HL-60 (cell line): Measurements from ENCODE around the gene SLC16A13.

Experiments
- DNase-seq, 2 experiments: peaks; one replicate each; pipeline ENCODE4 v3.0.0-alpha.2; 2010 to 2020; ENCODE audit warnings: low read depth in 1 of 2, low spot score in 1 of 2
- H3K27ac ChIP-seq: fragments of 250-450 bp; sonication (Bioruptor Pico); replicated peaks from 2 replicates; pipeline ENCODE4 v1.5.1; 2020; ENCODE audit warnings: mild to moderate bottlenecking, moderate library complexity
- H3K27me3 ChIP-seq: fragments of 250-450 bp; sonication (Bioruptor Pico); 2 replicates; pipeline ENCODE4 v1.5.1; 2021; ENCODE audit warnings: mild to moderate bottlenecking, moderate library complexity; ENCODE audit not compliant: insufficient read depth, poor library complexity, severe bottlenecking
- H3K4me3 ChIP-seq: replicated peaks from 2 replicates; pipeline ENCODE4 v1.5.1; 2011; ENCODE audit warnings: mild to moderate bottlenecking, control low read depth, low read length; ENCODE audit not compliant: insufficient read depth
- CTCF ChIP-seq: IDR thresholded peaks from one replicate; pipeline ENCODE4 v1.5.1; 2011; ENCODE audit warnings: low read length, control low read depth, inconsistent platforms; ENCODE audit not compliant: insufficient read depth
- GABPA ChIP-seq: IDR thresholded peaks from 2 replicates; pipeline ENCODE4 v1.6.1; 2012; ENCODE audit warnings: low read depth
- POLR2AphosphoS5 ChIP-seq: IDR thresholded peaks from 2 replicates; pipeline ENCODE4 v1.6.1; 2012; ENCODE audit warnings: low read depth
- REST ChIP-seq: IDR thresholded peaks from 2 replicates; pipeline ENCODE4 v1.6.1; 2012; ENCODE audit warnings: low read depth; ENCODE audit not compliant: insufficient replicate concordance
- SPI1 ChIP-seq: IDR thresholded peaks from 2 replicates; pipeline ENCODE4 v1.6.1; 2012; ENCODE audit warnings: low read depth, mild to moderate bottlenecking, borderline replicate concordance

The SLC16A13 gene

GRCh38 chr17:7022781-7023571 is 12.8 kb upstream of the SLC16A13 start, which contains the start of gene BCL6B:
BCL6B (plus strand) TSS chr17:7023050; CDS start chr17:7023672, 622 bp downstream.
- TF ChIP-seq GABPA (no peak), REST (no peak), SPI1 (no peak), POLR2AphosphoS5 (no peak), CTCF (no peak)
- DNase-seq: no peak
- no peak within 1 kb of the TSS for H3K27ac ChIP-seq
- no peak within 1 kb of the TSS for H3K4me3 ChIP-seq
- H3K27me3 ChIP-seq: no peaks in the 10 kb centered on the region

- Histone ChIP-seq H3K27ac (no peak overlapping the region), H3K4me3 (no peak overlapping the region), H3K27me3 (no peaks in the 10 kb centered on the region)
- DNase-seq: peak; percentile 37 to 50
- no peak for TF ChIP-seq CTCF
- TF ChIP-seq SPI1: no peak
- no peak for TF ChIP-seq POLR2AphosphoS5
- no peak for TF ChIP-seq REST
- TF ChIP-seq GABPA: no peak
Observed at GRCh38 chr17:7023576-7024401, 12.0 kb upstream of the SLC16A13 start.

- TF ChIP-seq GABPA (no peak), CTCF (no peak), POLR2AphosphoS5 (no peak), SPI1 (no peak), REST (no peak)
- H3K27me3 ChIP-seq: no peaks in the 10 kb centered on the region
- no peak overlapping the region for H3K4me3 ChIP-seq
- no peak for DNase-seq
- no peak overlapping the region for H3K27ac ChIP-seq
Observed at GRCh38 chr17:7024402-7024785, 11.4 kb upstream of the SLC16A13 start.
